ENCODE results near the gene NEO1. TPM values are rescaled to one million over a fixed set of nuclear protein-coding genes. Genes with fewer than 3 reads are reported as not detected.

Gene NEO1
- polyA plus RNA-seq, 2 of the 4 experiments (the other 2 are of a cell fraction): 29.1 to 30.3 TPM

DNA sequence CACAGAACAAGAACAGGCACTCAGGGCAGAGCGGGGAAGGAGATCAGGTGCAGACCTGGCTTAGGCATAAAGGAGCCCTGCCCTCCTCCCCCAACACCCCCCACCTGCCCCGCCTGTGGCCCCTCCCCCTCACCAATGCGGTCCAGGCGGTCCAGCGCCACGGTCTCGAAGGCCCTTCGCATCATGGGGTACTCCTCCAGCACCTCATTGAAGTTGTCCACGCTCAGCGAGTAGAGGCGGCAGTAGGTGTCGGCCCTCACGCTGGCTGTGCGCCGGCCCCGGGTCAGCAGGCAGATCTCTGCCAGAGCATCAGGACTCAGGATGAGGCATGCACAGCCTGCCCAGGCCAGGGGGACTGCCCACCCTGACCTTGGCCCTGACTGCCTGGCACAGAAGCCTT is 271.7 kb downstream of the NEO1 start:
- no peak for DNase-seq (ENCODE audit: low read depth in 1 of 2, low spot score in 1 of 2)
- Histone ChIP-seq H3K4me1 (no peaks in the 10 kb centered on the region), H3K4me3 (no peak overlapping the region), H3K4me2 (no peak overlapping the region), H3K9me3 (no peaks in the 10 kb centered on the region), H3K27ac (no peak overlapping the region)
- ChIA-PET CTCF (interaction anchor here (1.0 to 1.5 kb wide), 2 partner anchors 9 to 11 kb away, joined by 3 to 6 read pairs; no protein-coding TSS in a partner anchor), POLR2A (no interaction called here)
- WGBS (ENCODE audit: missing lambda C conversion rate): 93% methylated on average over 14 of the region's 16 CpGs
- no peak for TF ChIP-seq RFX5 (IDR thresholded peaks at IDR 0.05)
- TF ChIP-seq, protein P1, sequence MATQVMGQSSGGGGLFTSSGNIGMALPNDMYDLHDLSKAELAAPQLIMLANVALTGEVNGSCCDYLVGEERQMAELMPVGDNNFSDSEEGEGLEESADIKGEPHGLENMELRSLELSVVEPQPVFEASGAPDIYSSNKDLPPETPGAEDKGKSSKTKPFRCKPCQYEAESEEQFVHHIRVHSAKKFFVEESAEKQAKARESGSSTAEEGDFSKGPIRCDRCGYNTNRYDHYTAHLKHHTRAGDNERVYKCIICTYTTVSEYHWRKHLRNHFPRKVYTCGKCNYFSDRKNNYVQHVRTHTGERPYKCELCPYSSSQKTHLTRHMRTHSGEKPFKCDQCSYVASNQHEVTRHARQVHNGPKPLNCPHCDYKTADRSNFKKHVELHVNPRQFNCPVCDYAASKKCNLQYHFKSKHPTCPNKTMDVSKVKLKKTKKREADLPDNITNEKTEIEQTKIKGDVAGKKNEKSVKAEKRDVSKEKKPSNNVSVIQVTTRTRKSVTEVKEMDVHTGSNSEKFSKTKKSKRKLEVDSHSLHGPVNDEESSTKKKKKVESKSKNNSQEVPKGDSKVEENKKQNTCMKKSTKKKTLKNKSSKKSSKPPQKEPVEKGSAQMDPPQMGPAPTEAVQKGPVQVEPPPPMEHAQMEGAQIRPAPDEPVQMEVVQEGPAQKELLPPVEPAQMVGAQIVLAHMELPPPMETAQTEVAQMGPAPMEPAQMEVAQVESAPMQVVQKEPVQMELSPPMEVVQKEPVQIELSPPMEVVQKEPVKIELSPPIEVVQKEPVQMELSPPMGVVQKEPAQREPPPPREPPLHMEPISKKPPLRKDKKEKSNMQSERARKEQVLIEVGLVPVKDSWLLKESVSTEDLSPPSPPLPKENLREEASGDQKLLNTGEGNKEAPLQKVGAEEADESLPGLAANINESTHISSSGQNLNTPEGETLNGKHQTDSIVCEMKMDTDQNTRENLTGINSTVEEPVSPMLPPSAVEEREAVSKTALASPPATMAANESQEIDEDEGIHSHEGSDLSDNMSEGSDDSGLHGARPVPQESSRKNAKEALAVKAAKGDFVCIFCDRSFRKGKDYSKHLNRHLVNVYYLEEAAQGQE (IDR thresholded peaks at IDR 0.05): no peak
- TF ChIP-seq, protein P2, sequence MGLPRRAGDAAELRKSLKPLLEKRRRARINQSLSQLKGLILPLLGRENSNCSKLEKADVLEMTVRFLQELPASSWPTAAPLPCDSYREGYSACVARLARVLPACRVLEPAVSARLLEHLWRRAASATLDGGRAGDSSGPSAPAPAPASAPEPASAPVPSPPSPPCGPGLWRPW (IDR thresholded peaks at IDR 0.05): no peak
- TF ChIP-seq RCOR1 (IDR thresholded peaks at IDR 0.05; ENCODE audit: low read depth, low read length): no peak
- no peak for TF ChIP-seq JUNB (IDR thresholded peaks at IDR 0.05)
- TF ChIP-seq HOXB13 (CRISPR knock-in tag; IDR thresholded peaks at IDR 0.05; ENCODE audit: low read depth): no peak
- TF ChIP-seq CHD2 (IDR thresholded peaks at IDR 0.05; ENCODE audit: low read length, partially characterized antibody): no peak
- FAIRE-seq: no peak
- no peak for ATAC-seq

DNA sequence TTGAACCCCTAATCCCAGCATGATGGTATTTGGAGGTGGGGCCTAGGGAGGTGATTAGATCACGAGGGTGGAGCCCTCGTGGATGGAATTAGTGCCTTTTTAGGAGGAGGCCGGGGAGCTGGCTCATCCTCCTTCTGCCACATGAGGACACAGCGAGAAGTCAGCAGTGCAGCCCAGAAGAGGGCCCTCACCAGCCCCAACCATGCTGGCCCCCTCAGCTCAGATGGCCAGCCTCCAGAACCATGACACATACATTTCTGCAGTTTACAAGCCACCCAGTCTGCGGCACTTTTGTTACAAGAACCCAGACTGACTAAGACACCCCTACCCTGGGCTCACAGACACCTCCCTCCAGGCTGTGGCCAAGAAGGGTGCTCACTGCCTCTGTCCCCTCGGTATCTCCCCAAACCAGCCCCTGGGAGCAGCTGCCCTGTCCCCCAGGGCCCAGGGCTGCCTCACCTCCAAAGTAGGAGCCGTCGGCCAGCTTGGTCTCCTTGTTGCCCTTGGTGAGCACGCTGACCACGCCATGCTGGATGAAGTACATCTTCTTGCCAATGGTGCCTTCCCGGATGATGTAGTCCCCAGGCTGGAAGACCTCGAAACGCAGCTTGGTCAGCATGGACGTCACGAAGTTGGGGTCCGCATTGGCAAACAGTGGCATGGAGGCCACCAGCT is 272.4 kb downstream of the NEO1 start:
- no peak overlapping the region for H3K4me2 ChIP-seq
- no peak overlapping the region for H3K4me3 ChIP-seq
- 88% methylated on average over 13 of the region's 16 CpGs for whole genome bisulfite sequencing (ENCODE audit: missing lambda C conversion rate)
- no peak for TF ChIP-seq JUN (IDR thresholded peaks at IDR 0.05)
- TF ChIP-seq, protein P3, sequence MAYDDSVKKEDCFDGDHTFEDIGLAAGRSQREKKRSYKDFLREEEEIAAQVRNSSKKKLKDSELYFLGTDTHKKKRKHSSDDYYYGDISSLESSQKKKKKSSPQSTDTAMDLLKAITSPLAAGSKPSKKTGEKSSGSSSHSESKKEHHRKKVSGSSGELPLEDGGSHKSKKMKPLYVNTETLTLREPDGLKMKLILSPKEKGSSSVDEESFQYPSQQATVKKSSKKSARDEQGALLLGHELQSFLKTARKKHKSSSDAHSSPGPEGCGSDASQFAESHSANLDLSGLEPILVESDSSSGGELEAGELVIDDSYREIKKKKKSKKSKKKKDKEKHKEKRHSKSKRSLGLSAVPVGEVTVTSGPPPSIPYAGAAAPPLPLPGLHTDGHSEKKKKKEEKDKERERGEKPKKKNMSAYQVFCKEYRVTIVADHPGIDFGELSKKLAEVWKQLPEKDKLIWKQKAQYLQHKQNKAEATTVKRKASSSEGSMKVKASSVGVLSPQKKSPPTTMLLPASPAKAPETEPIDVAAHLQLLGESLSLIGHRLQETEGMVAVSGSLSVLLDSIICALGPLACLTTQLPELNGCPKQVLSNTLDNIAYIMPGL (CRISPR knock-in tag; IDR thresholded peaks at IDR 0.05; ENCODE audit: borderline replicate concordance): no peak
- no peak for TF ChIP-seq FOSB (CRISPR knock-in tag; IDR thresholded peaks at IDR 0.05)
- TF ChIP-seq HOXB13 (CRISPR knock-in tag; IDR thresholded peaks at IDR 0.05; ENCODE audit: low read depth): no peak
- no peak for TF ChIP-seq RCOR1 (IDR thresholded peaks at IDR 0.05; ENCODE audit: low read depth, low read length)
- TF ChIP-seq SMC3 (IDR thresholded peaks at IDR 0.05): no peak
- no peak for TF ChIP-seq BHLHE40 (IDR thresholded peaks at IDR 0.05; ENCODE audit: low read depth, low read length)
- no peak for TF ChIP-seq RARB (CRISPR knock-in tag; IDR thresholded peaks at IDR 0.05)
- TF ChIP-seq ZSCAN20 (CRISPR knock-in tag; IDR thresholded peaks at IDR 0.05): no peak
- no peak for TF ChIP-seq FOSL2 (IDR thresholded peaks at IDR 0.05)
- no peak for TF ChIP-seq FOSL2 (CRISPR knock-in tag; IDR thresholded peaks at IDR 0.05)
- TF ChIP-seq, protein P4, sequence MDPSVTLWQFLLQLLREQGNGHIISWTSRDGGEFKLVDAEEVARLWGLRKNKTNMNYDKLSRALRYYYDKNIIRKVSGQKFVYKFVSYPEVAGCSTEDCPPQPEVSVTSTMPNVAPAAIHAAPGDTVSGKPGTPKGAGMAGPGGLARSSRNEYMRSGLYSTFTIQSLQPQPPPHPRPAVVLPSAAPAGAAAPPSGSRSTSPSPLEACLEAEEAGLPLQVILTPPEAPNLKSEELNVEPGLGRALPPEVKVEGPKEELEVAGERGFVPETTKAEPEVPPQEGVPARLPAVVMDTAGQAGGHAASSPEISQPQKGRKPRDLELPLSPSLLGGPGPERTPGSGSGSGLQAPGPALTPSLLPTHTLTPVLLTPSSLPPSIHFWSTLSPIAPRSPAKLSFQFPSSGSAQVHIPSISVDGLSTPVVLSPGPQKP (IDR thresholded peaks at IDR 0.05; ENCODE audit: low read depth, low read length): no peak
- no peaks in the 10 kb centered on the region for H3K9me3 ChIP-seq
- FAIRE-seq (no peak), ATAC-seq (no peak), DNase-seq (ENCODE audit: low read depth in 1 of 2, low spot score in 1 of 2) (no peak)
- ChIA-PET POLR2A (no interaction called here), CTCF (interaction anchor here (0.9 to 2.6 kb wide), 6 partner anchors 8 to 310 kb away, joined by 3 to 10 read pairs (median 3); no protein-coding TSS in a partner anchor)
- H3K4me1 ChIP-seq: no peaks in the 10 kb centered on the region
- H3K27ac ChIP-seq: no peak overlapping the region
